GM19372 (cell line): ENCODE results near the gene UNC5C.
"Not testable (repeated sequence)": the region's sequence is repeated elsewhere in the genome, so short reads cannot be mapped to it uniquely, and the experiment has no call there.

Experiments used
- ATAC-seq: cut with Tn5 transposase; IDR thresholded peaks from one replicate; pipeline ENCODE4 v1.9.1; 2021; ENCODE audit warnings: mild to moderate bottlenecking, low read depth, moderate library complexity; ENCODE audit not compliant: unreplicated experiment

UNC5C gene

GRCh38 chr4:95155759-95156451 is 392.9 kb downstream of the UNC5C start:
- no peak for ATAC-seq

GRCh38 chr4:95153182-95153581 is 395.6 kb downstream of the UNC5C start:
- no peak for ATAC-seq

GRCh38 chr4:95151255-95151654 is 397.5 kb downstream of the UNC5C start:
- no peak for ATAC-seq

GRCh38 chr4:95142932-95143331 is 405.8 kb downstream of the UNC5C start:
- no peak for ATAC-seq

GRCh38 chr4:95141361-95141760 is 407.4 kb downstream of the UNC5C start:
- no peak for ATAC-seq

GRCh38 chr4:95139424-95139823 is 409.3 kb downstream of the UNC5C start:
- ATAC-seq: not testable (repeated sequence)

- not testable (repeated sequence) for ATAC-seq
Measured at GRCh38 chr4:95134016-95134415, 414.8 kb downstream of the UNC5C start.

- no peak for ATAC-seq
Measured at GRCh38 chr4:95129821-95130311, 418.9 kb downstream of the UNC5C start.

GRCh38 chr4:95129031-95129430 is 419.7 kb downstream of the UNC5C start:
- ATAC-seq: no peak

- ATAC-seq: no peak
Measured at GRCh38 chr4:95124906-95125504, 423.8 kb downstream of the UNC5C start.

- ATAC-seq: no peak
Measured at GRCh38 chr4:95122001-95122400, 426.8 kb downstream of the UNC5C start.

GRCh38 chr4:95120456-95120855 is 428.3 kb downstream of the UNC5C start:
- ATAC-seq: no peak

GRCh38 chr4:95118497-95118896 is 430.3 kb downstream of the UNC5C start:
- no peak for ATAC-seq

GRCh38 chr4:95114521-95114920 is 434.3 kb downstream of the UNC5C start:
- no peak for ATAC-seq
